ENCODE measurements around the gene FSTL5. TPM values are rescaled to one million over a fixed set of nuclear protein-coding genes. Genes with fewer than 3 reads are reported as not detected.

The FSTL5 gene
- total RNA-seq, 5 donors from 2014 or later (not counting 1 experiment from before 2014, with no cell fraction given), result not detected

- H3K9me3 ChIP-seq, result no peaks in the 10 kb centered on the region
- peaks cover 0 to 9% (median 8%) of the 10 kb centered on the region in 3 donors for H3K9me3 Mint-ChIP-seq
- no peak overlapping the region for H3K4me3 ChIP-seq (ENCODE audit: control insufficient read depth in 1 of 2, extremely low read depth in 1 of 2, low read length in 1 of 2)
- no peak overlapping the region for H3K27ac Mint-ChIP-seq
- POLR2A ChIA-PET, result no interaction called here
- no peaks in the 10 kb centered on the region for H3K4me1 ChIP-seq (ENCODE audit: control insufficient read depth in 1 of 2, extremely low read depth in 1 of 2, insufficient read depth in 2 of 2, low read length in 2 of 2)
- ATAC-seq (replicated peaks in 1 of 4) (no peak), DNase-seq (no peak)
- H3K36me3 Mint-ChIP-seq, result no peaks in the 10 kb centered on the region
- CTCF ChIA-PET, result no interaction called here
- H3K4me1 Mint-ChIP-seq, result no peaks in the 10 kb centered on the region
- no peaks in the 10 kb centered on the region for H3K36me3 ChIP-seq (ENCODE audit: control insufficient read depth in 2 of 2, extremely low read depth in 1 of 2, insufficient read depth in 1 of 2, low read length in 1 of 2)
- no peaks in the 10 kb centered on the region for H3K27me3 Mint-ChIP-seq
- 100% methylated on average over 1 of the region's 4 CpGs for WGBS (ENCODE audit: insufficient coverage)
- H3K27ac ChIP-seq (ENCODE audit: low read length), result no peak overlapping the region
- no peak overlapping the region for H3K4me3 Mint-ChIP-seq
- H3K27me3 ChIP-seq (replicated peaks in 1 of 2; ENCODE audit: control insufficient read depth in 2 of 2, extremely low read depth in 1 of 2, insufficient read depth in 2 of 2, low read length in 1 of 2), result no peaks in the 10 kb centered on the region
Observed at GRCh38 chr4:161702287-161702686, 461.5 kb downstream of the FSTL5 start.

DNA sequence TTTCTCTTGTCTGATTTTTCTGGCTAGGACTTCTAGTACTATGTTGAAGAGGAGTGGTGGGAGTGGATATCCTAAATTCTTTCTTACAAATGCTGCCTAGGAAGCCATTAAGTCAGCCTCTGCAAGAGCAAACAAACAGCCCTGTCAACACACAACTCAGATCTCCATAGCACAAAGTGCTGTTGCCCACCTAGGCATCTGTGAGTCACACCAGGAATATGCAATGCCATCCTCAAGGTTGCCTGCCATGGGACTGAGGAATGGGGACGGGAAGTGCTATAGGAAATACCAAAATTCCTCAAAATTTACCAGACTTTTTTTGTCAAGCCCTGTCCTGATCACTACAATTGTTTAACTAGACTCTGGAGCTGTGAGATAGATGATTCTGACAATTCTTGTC is 466.9 kb downstream of the FSTL5 start:
- no peaks in the 10 kb centered on the region for H3K27me3 ChIP-seq (replicated peaks in 1 of 2; ENCODE audit: control insufficient read depth in 2 of 2, extremely low read depth in 1 of 2, insufficient read depth in 2 of 2, low read length in 1 of 2)
- no peaks in the 10 kb centered on the region for H3K27me3 Mint-ChIP-seq
- DNase-seq (no peak), ATAC-seq (replicated peaks in 1 of 4) (no peak)
- peaks cover 9 to 19% (median 12%) of the 10 kb centered on the region in 3 donors for H3K9me3 Mint-ChIP-seq
- no peaks in the 10 kb centered on the region for H3K4me1 ChIP-seq (ENCODE audit: control insufficient read depth in 1 of 2, extremely low read depth in 1 of 2, insufficient read depth in 2 of 2, low read length in 2 of 2)
- H3K4me3 ChIP-seq (ENCODE audit: control insufficient read depth in 1 of 2, extremely low read depth in 1 of 2, low read length in 1 of 2), result no peak overlapping the region
- H3K27ac Mint-ChIP-seq, result no peak overlapping the region
- H3K36me3 ChIP-seq (ENCODE audit: control insufficient read depth in 2 of 2, extremely low read depth in 1 of 2, insufficient read depth in 1 of 2, low read length in 1 of 2), result no peaks in the 10 kb centered on the region
- no peak overlapping the region for H3K4me3 Mint-ChIP-seq
- POLR2A ChIA-PET, result no interaction called here
- no peaks in the 10 kb centered on the region for H3K4me1 Mint-ChIP-seq
- no peak overlapping the region for H3K27ac ChIP-seq (ENCODE audit: low read length)
- no CpG with 5 or more reads among the region's 1 CpG for WGBS (ENCODE audit: insufficient coverage)
- H3K36me3 Mint-ChIP-seq, result no peaks in the 10 kb centered on the region
- no peaks in the 10 kb centered on the region for H3K9me3 ChIP-seq
- CTCF ChIA-PET, result no interaction called here

- Mint-ChIP-seq H3K9me3 (peaks cover 8 to 14% (median 10%) of the 10 kb centered on the region in 3 donors), H3K4me1 (no peaks in the 10 kb centered on the region), H3K4me3 (no peak overlapping the region), H3K27ac (no peak overlapping the region), H3K27me3 (no peaks in the 10 kb centered on the region), H3K36me3 (no peaks in the 10 kb centered on the region)
- Histone ChIP-seq H3K36me3 (ENCODE audit: control insufficient read depth in 2 of 2, extremely low read depth in 1 of 2, insufficient read depth in 1 of 2, low read length in 1 of 2) (no peaks in the 10 kb centered on the region), H3K27me3 (replicated peaks in 1 of 2; ENCODE audit: control insufficient read depth in 2 of 2, extremely low read depth in 1 of 2, insufficient read depth in 2 of 2, low read length in 1 of 2) (no peaks in the 10 kb centered on the region), H3K27ac (ENCODE audit: low read length) (no peak overlapping the region), H3K4me3 (ENCODE audit: control insufficient read depth in 1 of 2, extremely low read depth in 1 of 2, low read length in 1 of 2) (no peak overlapping the region), H3K9me3 (no peaks in the 10 kb centered on the region), H3K4me1 (ENCODE audit: control insufficient read depth in 1 of 2, extremely low read depth in 1 of 2, insufficient read depth in 2 of 2, low read length in 2 of 2) (no peaks in the 10 kb centered on the region)
- WGBS (ENCODE audit: insufficient coverage), result no CpG with 5 or more reads among the region's 2 CpGs
- no peak for DNase-seq
- POLR2A ChIA-PET, result no interaction called here
- CTCF ChIA-PET, result interaction anchor here in 1 of 2 donors (0.6 kb wide), 1 partner anchor 68 kb away, joined by 5 read pairs; no protein-coding TSS in a partner anchor
- no peak for ATAC-seq (replicated peaks in 1 of 4)
Observed at GRCh38 chr4:161680146-161680545, 483.7 kb downstream of the FSTL5 start.

DNA sequence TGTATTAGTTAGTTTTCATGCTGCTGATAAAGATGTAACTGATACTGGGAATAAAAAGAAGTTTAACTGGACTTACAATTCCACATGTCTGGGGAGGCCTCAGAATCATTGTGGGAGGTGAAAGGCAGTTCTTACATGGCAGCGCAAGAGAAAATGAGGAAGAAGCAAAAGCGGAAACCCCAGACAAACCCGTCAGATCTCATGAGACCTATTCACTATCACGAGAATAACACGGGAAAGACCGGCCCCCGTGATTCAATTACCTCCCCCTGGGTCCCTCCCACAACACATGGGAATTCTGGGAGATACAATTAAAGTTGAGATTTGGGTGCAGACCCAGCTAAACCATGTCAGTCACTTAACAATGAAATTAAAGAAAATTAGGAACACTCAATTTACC is 499.1 kb downstream of the FSTL5 start:
- Histone ChIP-seq H3K9me3 (no peaks in the 10 kb centered on the region), H3K4me3 (ENCODE audit: control insufficient read depth in 1 of 2, extremely low read depth in 1 of 2, low read length in 1 of 2) (no peak overlapping the region), H3K36me3 (ENCODE audit: control insufficient read depth in 2 of 2, extremely low read depth in 1 of 2, insufficient read depth in 1 of 2, low read length in 1 of 2) (no peaks in the 10 kb centered on the region), H3K27me3 (replicated peaks in 1 of 2; ENCODE audit: control insufficient read depth in 2 of 2, extremely low read depth in 1 of 2, insufficient read depth in 2 of 2, low read length in 1 of 2) (no peaks in the 10 kb centered on the region), H3K27ac (ENCODE audit: low read length) (no peak overlapping the region), H3K4me1 (ENCODE audit: control insufficient read depth in 1 of 2, extremely low read depth in 1 of 2, insufficient read depth in 2 of 2, low read length in 2 of 2) (no peaks in the 10 kb centered on the region)
- Mint-ChIP-seq H3K4me3 (no peak overlapping the region), H3K36me3 (no peaks in the 10 kb centered on the region), H3K9me3 (peaks cover 6 to 20% (median 17%) of the 10 kb centered on the region in 3 donors), H3K27ac (no peak overlapping the region), H3K4me1 (no peaks in the 10 kb centered on the region), H3K27me3 (no peaks in the 10 kb centered on the region)
- DNase-seq, result no peak
- no peak for ATAC-seq (replicated peaks in 1 of 4)
- ChIA-PET CTCF (no interaction called here), POLR2A (no interaction called here)
- whole genome bisulfite sequencing (ENCODE audit: insufficient coverage), result no CpG with 5 or more reads among the region's 7 CpGs

GRCh38 chr4:161663844-161664243 is 500.0 kb downstream of the FSTL5 start:
- no peak for ATAC-seq (replicated peaks in 1 of 4)

GRCh38 chr4:161658676-161659075 is 505.1 kb downstream of the FSTL5 start:
- H3K27me3 ChIP-seq (replicated peaks in 1 of 2; ENCODE audit: control insufficient read depth in 2 of 2, extremely low read depth in 1 of 2, insufficient read depth in 2 of 2, low read length in 1 of 2), result no peaks in the 10 kb centered on the region
- Mint-ChIP-seq H3K27ac (no peak overlapping the region), H3K9me3 (peaks cover 6 to 19% (median 19%) of the 10 kb centered on the region in 3 donors), H3K4me3 (no peak overlapping the region), H3K4me1 (no peaks in the 10 kb centered on the region), H3K36me3 (no peaks in the 10 kb centered on the region), H3K27me3 (no peaks in the 10 kb centered on the region)
- no peak overlapping the region for H3K4me3 ChIP-seq (ENCODE audit: control insufficient read depth in 1 of 2, extremely low read depth in 1 of 2, low read length in 1 of 2)
- no peaks in the 10 kb centered on the region for H3K36me3 ChIP-seq (ENCODE audit: control insufficient read depth in 2 of 2, extremely low read depth in 1 of 2, insufficient read depth in 1 of 2, low read length in 1 of 2)
- DNase-seq, result no peak
- WGBS (ENCODE audit: insufficient coverage), result no CpG with 5 or more reads among the region's 2 CpGs
- CTCF ChIA-PET, result no interaction called here
- no peaks in the 10 kb centered on the region for H3K4me1 ChIP-seq (ENCODE audit: control insufficient read depth in 1 of 2, extremely low read depth in 1 of 2, insufficient read depth in 2 of 2, low read length in 2 of 2)
- no peak for ATAC-seq (replicated peaks in 1 of 4)
- no peaks in the 10 kb centered on the region for H3K9me3 ChIP-seq
- no peak overlapping the region for H3K27ac ChIP-seq (ENCODE audit: low read length)
- POLR2A ChIA-PET, result no interaction called here

More at GRCh38 chr4:161663844-161664243, 500.0 kb downstream of the FSTL5 start:
- no peaks in the 10 kb centered on the region for H3K27me3 Mint-ChIP-seq
- H3K36me3 Mint-ChIP-seq, result no peaks in the 10 kb centered on the region
- H3K9me3 Mint-ChIP-seq, result peaks cover 6 to 17% (median 16%) of the 10 kb centered on the region in 3 donors
- Histone ChIP-seq H3K27ac (ENCODE audit: low read length) (no peak overlapping the region), H3K4me1 (ENCODE audit: control insufficient read depth in 1 of 2, extremely low read depth in 1 of 2, insufficient read depth in 2 of 2, low read length in 2 of 2) (no peaks in the 10 kb centered on the region), H3K9me3 (no peaks in the 10 kb centered on the region), H3K4me3 (ENCODE audit: control insufficient read depth in 1 of 2, extremely low read depth in 1 of 2, low read length in 1 of 2) (no peak overlapping the region), H3K36me3 (ENCODE audit: control insufficient read depth in 2 of 2, extremely low read depth in 1 of 2, insufficient read depth in 1 of 2, low read length in 1 of 2) (no peaks in the 10 kb centered on the region), H3K27me3 (replicated peaks in 1 of 2; ENCODE audit: control insufficient read depth in 2 of 2, extremely low read depth in 1 of 2, insufficient read depth in 2 of 2, low read length in 1 of 2) (no peaks in the 10 kb centered on the region)
- no peak overlapping the region for H3K4me3 Mint-ChIP-seq
- H3K27ac Mint-ChIP-seq, result no peak overlapping the region
- no peaks in the 10 kb centered on the region for H3K4me1 Mint-ChIP-seq
- no peak for DNase-seq
- ChIA-PET POLR2A (no interaction called here), CTCF (no interaction called here)
- 78% methylated on average over 5 of the region's 6 CpGs for WGBS (ENCODE audit: insufficient coverage)

- no peak for ATAC-seq (replicated peaks in 1 of 4)
- CTCF ChIA-PET, result no interaction called here
- Mint-ChIP-seq H3K27ac (no peak overlapping the region), H3K4me3 (no peak overlapping the region), H3K27me3 (no peaks in the 10 kb centered on the region), H3K9me3 (peaks cover 5 to 20% (median 17%) of the 10 kb centered on the region in 3 donors), H3K4me1 (no peaks in the 10 kb centered on the region), H3K36me3 (no peaks in the 10 kb centered on the region)
- Histone ChIP-seq H3K27me3 (replicated peaks in 1 of 2; ENCODE audit: control insufficient read depth in 2 of 2, extremely low read depth in 1 of 2, insufficient read depth in 2 of 2, low read length in 1 of 2) (no peaks in the 10 kb centered on the region), H3K27ac (ENCODE audit: low read length) (no peak overlapping the region), H3K4me1 (ENCODE audit: control insufficient read depth in 1 of 2, extremely low read depth in 1 of 2, insufficient read depth in 2 of 2, low read length in 2 of 2) (no peaks in the 10 kb centered on the region), H3K4me3 (ENCODE audit: control insufficient read depth in 1 of 2, extremely low read depth in 1 of 2, low read length in 1 of 2) (no peak overlapping the region), H3K9me3 (no peaks in the 10 kb centered on the region), H3K36me3 (ENCODE audit: control insufficient read depth in 2 of 2, extremely low read depth in 1 of 2, insufficient read depth in 1 of 2, low read length in 1 of 2) (no peaks in the 10 kb centered on the region)
- POLR2A ChIA-PET, result no interaction called here
- no CpG with 5 or more reads among the region's 3 CpGs for WGBS (ENCODE audit: insufficient coverage)
- DNase-seq, result no peak
Observed at GRCh38 chr4:161657616-161658015, 506.2 kb downstream of the FSTL5 start.

Measured in T-cell (primary cell).